HG02571 (cell line): Measurements from ENCODE around the gene MBOAT1.
"Not testable (repeated sequence)": the region's sequence is repeated elsewhere in the genome, so short reads cannot be mapped to it uniquely, and the experiment has no call there.

ENCODE experiments used
- ATAC-seq: cut with Tn5 transposase; IDR thresholded peaks from one replicate; pipeline ENCODE4 v1.9.1; 2021; ENCODE audit warnings: mild to moderate bottlenecking, moderate library complexity; ENCODE audit not compliant: unreplicated experiment

Gene MBOAT1

GRCh38 chr6:20212392-20213111 is at the start of gene MBOAT1:
Gene MBOAT1, minus strand, starts transcription at chr6:20212469. Its CDS starts 235 bp downstream, at chr6:20212234.
- peak; percentile 87 for ATAC-seq

- ATAC-seq: no peak
These were observed 49.4 kb upstream of the MBOAT1 start for GRCh38 chr6:20261685-20262084.

GRCh38 chr6:20260360-20260759 is 48.1 kb upstream of the MBOAT1 start:
- ATAC-seq: no peak

- no peak for ATAC-seq
These were observed 47.2 kb upstream of the MBOAT1 start for GRCh38 chr6:20259316-20260049.

DNA sequence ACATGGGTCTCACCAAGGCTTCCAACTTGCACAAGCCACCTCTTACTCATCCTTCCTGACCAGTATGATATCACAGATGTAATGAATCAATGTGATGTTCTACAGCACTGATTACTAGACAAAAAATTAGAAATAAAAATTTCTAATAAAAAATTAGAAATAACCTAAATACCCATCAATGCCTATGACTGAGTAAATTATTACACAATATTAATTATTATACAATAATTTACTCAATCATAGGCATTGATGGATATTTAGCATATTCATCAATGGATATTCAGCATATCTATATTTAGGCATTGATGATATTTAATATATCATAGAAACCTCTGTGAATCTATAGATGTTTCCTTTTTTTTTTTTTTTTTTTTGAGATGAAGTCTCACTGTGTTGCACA is 43.2 kb upstream of the MBOAT1 start:
- ATAC-seq: no peak

GRCh38 chr6:20254295-20254694 is 42.0 kb upstream of the MBOAT1 start:
- no peak for ATAC-seq

DNA sequence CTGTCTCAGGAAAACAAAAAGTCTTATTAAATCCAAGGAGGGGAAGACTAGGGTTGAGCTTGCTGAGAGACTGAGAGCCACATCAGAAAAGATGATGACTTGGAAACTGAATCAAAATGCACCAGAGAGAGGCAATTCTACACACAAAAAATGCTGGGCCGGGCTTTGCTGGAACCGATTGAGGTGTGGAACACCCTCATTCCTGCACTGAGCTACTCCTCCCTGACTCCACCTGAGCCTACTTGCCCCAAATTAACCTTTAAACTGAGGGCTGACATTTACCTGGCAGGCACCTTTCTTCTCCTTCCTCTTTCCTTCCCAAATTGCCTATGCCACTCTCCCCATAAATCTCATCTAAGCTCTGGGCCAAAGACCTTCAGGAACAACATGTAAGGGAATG is 40.8 kb upstream of the MBOAT1 start:
- no peak for ATAC-seq

DNA sequence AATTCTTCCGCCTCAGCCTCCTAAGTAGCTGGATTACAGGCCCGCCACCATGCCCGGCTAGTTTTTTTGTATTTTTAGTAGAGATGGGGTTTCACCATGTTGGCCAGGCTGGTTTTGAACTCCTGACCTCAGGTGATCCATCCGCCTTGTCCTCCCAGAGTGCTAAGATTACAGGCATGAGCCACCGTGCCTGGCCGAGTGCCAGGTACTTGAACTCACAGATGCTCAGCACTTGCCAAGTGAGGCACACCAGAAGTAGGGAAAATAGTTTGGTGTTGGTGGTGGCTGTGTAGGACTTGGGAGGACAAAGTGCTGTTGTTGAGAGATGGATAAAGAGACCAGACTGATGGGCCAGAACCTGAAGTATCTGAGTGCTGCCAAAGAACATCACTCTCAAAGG is 40.0 kb upstream of the MBOAT1 start:
- ATAC-seq: no peak

- ATAC-seq: no peak
These were observed 39.3 kb upstream of the MBOAT1 start for GRCh38 chr6:20251525-20251924.

GRCh38 chr6:20246125-20246524 is 33.9 kb upstream of the MBOAT1 start:
- no peak for ATAC-seq

GRCh38 chr6:20244807-20245681 is 32.8 kb upstream of the MBOAT1 start:
- ATAC-seq: not testable (repeated sequence)

DNA sequence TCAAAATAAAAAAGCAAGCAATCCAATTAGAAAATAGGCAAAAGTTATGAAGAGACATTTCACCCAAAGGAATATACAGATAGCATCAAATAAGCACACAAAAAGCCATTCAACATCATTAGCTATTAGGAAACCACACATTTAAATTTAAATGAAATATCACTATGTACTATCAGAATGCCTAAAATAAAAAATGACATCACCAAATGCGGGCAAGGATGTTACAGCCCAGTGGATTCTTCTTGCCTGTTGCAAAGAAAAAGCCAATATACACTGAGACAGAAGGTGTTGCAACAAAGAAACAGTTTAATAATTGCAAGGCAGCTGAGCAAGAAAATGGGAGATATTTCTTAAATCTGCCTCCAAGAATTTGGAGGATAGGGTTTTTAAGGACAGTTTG is 31.0 kb upstream of the MBOAT1 start:
- ATAC-seq: no peak

GRCh38 chr6:20242397-20242796 is 30.1 kb upstream of the MBOAT1 start:
- no peak for ATAC-seq

DNA sequence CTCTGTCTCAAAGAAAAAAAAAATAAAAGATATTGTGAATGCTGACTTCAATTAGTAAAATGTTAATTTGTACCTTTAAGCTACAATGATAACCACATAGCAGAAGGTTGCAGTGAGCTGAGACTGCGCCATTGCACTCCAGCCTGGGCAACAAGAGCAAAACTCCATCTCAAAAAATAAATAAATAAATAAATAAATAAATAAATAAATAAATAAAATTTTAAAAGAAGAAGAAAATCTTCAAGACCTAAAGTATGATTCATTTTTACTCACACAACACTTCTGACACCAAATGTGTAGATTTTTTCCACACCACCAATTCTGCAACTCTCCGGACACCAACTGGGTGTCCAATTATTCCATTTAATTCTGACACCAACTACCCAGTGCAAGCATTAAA is 28.8 kb upstream of the MBOAT1 start:
- no peak for ATAC-seq

- no peak for ATAC-seq
These were observed 26.7 kb upstream of the MBOAT1 start for GRCh38 chr6:20238688-20239587.

DNA sequence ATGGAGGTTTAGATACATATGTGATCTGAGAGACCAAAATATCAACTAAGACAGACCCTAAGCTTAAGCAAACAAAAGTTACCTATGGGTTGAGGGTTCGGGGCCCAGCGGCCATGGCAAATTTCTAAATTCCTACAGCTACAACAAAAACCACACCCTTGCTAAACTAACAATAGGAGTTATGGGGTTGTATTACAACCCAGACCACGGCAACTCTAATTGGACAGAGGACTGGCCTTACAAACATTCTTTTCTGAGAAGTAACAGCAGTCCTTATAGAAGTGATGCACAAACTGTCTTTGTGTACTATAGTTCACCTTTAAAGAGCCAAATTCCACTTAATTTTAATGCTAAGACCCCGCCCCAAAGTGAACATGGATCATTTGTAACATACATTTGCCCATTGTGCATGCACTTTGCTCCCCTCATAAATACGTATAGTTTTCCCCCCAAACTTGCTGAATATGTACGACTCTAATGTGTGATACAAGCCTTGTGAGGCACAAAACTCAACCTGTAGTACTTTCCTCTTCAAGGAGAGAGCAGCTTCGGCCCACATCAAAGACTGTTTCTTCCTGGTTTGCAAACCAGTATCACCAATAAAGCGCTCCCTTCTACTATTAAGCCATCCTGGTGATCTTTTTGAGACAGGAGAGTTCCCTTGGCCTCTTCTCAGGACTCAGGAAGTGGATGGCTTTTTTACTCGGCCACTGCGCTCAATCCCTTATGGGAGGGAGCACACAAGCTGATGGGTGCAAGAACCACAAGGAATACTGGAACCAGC is 25.6 kb upstream of the MBOAT1 start:
- ATAC-seq: no peak

- ATAC-seq: no peak
These were observed 24.8 kb upstream of the MBOAT1 start for GRCh38 chr6:20236909-20237600.

DNA sequence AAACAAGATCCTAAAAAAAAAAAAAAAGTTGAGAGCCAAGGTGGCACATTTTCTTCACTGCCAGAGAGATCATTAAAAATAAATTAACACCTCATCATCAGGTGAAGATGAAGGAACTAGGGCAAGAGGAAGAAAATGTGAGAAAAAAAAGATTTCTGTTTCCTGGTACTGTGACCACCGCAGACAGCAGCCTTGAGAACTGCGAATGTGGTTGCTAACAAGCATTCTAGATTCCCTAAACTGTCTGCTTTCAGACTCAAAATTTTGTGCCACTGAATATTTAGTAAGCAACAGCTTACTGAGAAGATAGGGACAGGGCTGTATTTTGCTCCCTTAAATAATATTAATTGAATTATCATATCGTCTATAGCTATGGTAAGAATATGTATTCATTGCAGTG is 24.1 kb upstream of the MBOAT1 start:
- ATAC-seq: no peak

DNA sequence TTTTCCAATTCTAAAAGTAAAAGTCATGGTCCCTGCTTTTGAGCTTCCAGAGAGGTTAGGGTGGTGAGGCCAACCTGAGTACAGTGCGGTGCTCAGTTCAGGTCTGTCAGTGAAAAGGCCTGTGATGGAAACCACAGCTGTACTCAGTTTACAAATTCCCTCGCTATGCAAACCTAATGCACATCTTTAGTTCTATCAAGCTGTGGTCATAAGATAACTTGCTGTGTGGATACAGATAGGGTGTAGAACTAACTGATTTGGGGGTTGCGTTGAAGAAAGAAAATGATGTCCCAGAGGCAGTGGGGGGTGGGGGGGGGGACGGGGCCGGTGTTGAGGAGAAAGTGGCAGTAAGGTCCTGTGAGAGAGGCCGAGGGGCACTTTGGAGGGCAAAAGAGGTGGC is 22.8 kb upstream of the MBOAT1 start:
- ATAC-seq: no peak
